ENCODE results near the gene ISYNA1.

GRCh38 chr19:18486746-18487145 lies 48.8 kb upstream of the ISYNA1 start:
- TF ChIP-seq RAD21 (IDR thresholded peaks at IDR 0.05; ENCODE audit: low read depth) (no peak), YY1 (IDR thresholded peaks at IDR 0.05; ENCODE audit: low read depth) (no peak), NFIC (IDR thresholded peaks at IDR 0.05) (no peak), TCF12 (IDR thresholded peaks at IDR 0.05; ENCODE audit: low read depth) (no peak), EP300 (IDR thresholded peaks at IDR 0.05; ENCODE audit: borderline replicate concordance) (no peak), USF1 (IDR thresholded peaks at IDR 0.05) (no peak), TEAD4 (IDR thresholded peaks at IDR 0.05) (no peak), EGR1 (IDR thresholded peaks at IDR 0.05) (no peak), REST (IDR thresholded peaks at IDR 0.05; ENCODE audit: low read depth) (no peak), MAX (IDR thresholded peaks at IDR 0.05) (no peak), CEBPB (IDR thresholded peaks at IDR 0.05) (no peak), FOXM1 (IDR thresholded peaks at IDR 0.05; ENCODE audit: borderline replicate concordance, low read depth) (no peak), TAF1 (IDR thresholded peaks at IDR 0.05; ENCODE audit: low read depth) (no peak)
